Smooth muscle cell of the brain vasculature (primary cell): ENCODE results near the gene GUCY2C.
A peak's percentile ranks its signal among the peaks of the same experiment; 100 is the strongest.
"Not testable (repeated sequence)": the region's sequence is repeated elsewhere in the genome, so short reads cannot be mapped to it uniquely, and the experiment has no call there.

Experiments used
- DNase-seq: peaks from one replicate; pipeline ENCODE4 v3.0.0-alpha.2; 2012; ENCODE audit warnings: low read depth, low spot score

The GUCY2C gene

GRCh38 chr12:14696265-14696741 is at the start of gene GUCY2C:
GUCY2C (minus strand) TSS chr12:14696599; CDS start chr12:14696448, 151 bp downstream.
- DNase-seq, result no peak

GRCh38 chr12:14743061-14743460 is 46.7 kb upstream of the GUCY2C start:
- DNase-seq, result no peak

GRCh38 chr12:14741942-14742341 is 45.5 kb upstream of the GUCY2C start:
- no peak for DNase-seq

- DNase-seq, result no peak
Observed at GRCh38 chr12:14741153-14741552, 44.8 kb upstream of the GUCY2C start.

- DNase-seq, result not testable (repeated sequence)
Observed at GRCh38 chr12:14736441-14736840, 40.0 kb upstream of the GUCY2C start.

- no peak for DNase-seq
Observed at GRCh38 chr12:14731821-14732220, 35.4 kb upstream of the GUCY2C start.

GRCh38 chr12:14729586-14729985 is 33.2 kb upstream of the GUCY2C start:
- DNase-seq, result no peak

GRCh38 chr12:14723763-14724162 is 27.4 kb upstream of the GUCY2C start:
- no peak for DNase-seq

GRCh38 chr12:14716848-14717444 is 20.5 kb upstream of the GUCY2C start:
- DNase-seq, result peak; percentile 13

- no peak for DNase-seq
Observed at GRCh38 chr12:14714437-14714836, 18.0 kb upstream of the GUCY2C start.

- DNase-seq, result no peak
Observed at GRCh38 chr12:14710632-14711320, 14.4 kb upstream of the GUCY2C start.

- DNase-seq, result no peak
Observed at GRCh38 chr12:14701809-14702568, 5.6 kb upstream of the GUCY2C start.

GRCh38 chr12:14700935-14701334 is 4.5 kb upstream of the GUCY2C start:
- DNase-seq, result no peak

- DNase-seq, result no peak
Observed at GRCh38 chr12:14699923-14700322, 3.5 kb upstream of the GUCY2C start.

GRCh38 chr12:14698555-14698954 is 2.2 kb upstream of the GUCY2C start:
- DNase-seq, result no peak

GRCh38 chr12:14695715-14696141 is 671 bp downstream of the GUCY2C start:
- no peak for DNase-seq

GRCh38 chr12:14694970-14695369 is 1.4 kb downstream of the GUCY2C start:
- DNase-seq, result no peak

GRCh38 chr12:14694145-14694714 is 2.2 kb downstream of the GUCY2C start:
- no peak for DNase-seq

GRCh38 chr12:14693116-14693515 is 3.3 kb downstream of the GUCY2C start:
- no peak for DNase-seq

GRCh38 chr12:14691560-14691959 is 4.8 kb downstream of the GUCY2C start:
- DNase-seq, result no peak

- no peak for DNase-seq
Observed at GRCh38 chr12:14689996-14690395, 6.4 kb downstream of the GUCY2C start.

- no peak for DNase-seq
Observed at GRCh38 chr12:14689144-14689543, 7.3 kb downstream of the GUCY2C start.
